ENCODE measurements around the gene DERA. TPM values are rescaled to one million over a fixed set of nuclear protein-coding genes. Genes with fewer than 3 reads are reported as not detected.

The DERA gene
- total RNA-seq, 4 donors from 2014 or later, result 33.0 to 49.1 (median 43.4) TPM

GRCh38 chr12:15875863-15876262 lies 35.3 kb upstream of the DERA start:
- TF ChIP-seq CTCF (IDR thresholded peaks at IDR 0.05; ENCODE audit: low read depth), result no peak

DNA sequence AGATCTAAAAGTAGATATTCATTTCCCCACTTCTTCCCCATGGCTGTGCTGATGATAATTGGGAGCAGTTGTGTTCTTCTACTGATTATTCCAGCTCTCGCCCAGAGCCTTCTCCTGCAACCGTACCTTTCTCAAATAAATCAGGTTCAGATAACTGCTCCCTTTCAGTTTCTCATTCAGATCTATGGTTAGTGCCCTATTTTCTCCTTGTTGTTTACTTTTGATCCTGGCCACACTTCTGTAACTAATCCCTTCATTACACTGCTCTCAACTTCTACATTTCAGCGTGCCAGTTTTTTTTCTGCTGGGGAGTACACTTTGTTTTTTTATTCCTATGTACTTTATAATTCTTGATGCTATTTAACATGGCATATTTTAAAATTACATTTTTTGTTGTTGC lies 31.7 kb upstream of the DERA start:
- no peak for TF ChIP-seq CTCF (IDR thresholded peaks at IDR 0.05; ENCODE audit: low read depth)

DNA sequence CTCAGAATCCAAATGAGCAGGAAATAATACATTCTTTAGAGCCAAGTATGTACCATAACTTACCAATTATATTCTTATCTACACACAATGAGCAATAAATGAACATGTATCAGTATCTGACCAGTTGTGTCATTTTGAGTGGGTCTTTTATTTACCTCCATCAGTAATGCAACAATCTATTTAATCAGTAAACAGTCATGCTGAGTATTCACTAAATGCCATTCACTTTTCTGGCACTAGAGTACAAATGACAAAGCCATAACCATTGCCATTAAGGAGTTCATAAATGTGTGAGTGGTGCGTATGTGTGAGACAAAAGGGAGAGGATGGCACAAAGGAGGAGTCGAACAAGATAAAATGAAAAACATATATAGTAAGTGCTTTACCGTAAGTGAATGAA lies 30.4 kb upstream of the DERA start:
- TF ChIP-seq CTCF (IDR thresholded peaks at IDR 0.05; ENCODE audit: low read depth), result no peak

- no peak for TF ChIP-seq CTCF (IDR thresholded peaks at IDR 0.05; ENCODE audit: low read depth)
These were observed 28.8 kb upstream of the DERA start, which contains the start of gene STRAP for GRCh38 chr12:15882118-15882971. Gene STRAP (plus strand): TSS chr12:15882387. CDS start chr12:15882708, 321 bp downstream.

GRCh38 chr12:15883536-15883935 lies 27.6 kb upstream of the DERA start:
- no peak for TF ChIP-seq CTCF (IDR thresholded peaks at IDR 0.05; ENCODE audit: low read depth)

GRCh38 chr12:15886372-15887042 lies 24.6 kb upstream of the DERA start:
- TF ChIP-seq CTCF (IDR thresholded peaks at IDR 0.05; ENCODE audit: low read depth), result no peak

DNA sequence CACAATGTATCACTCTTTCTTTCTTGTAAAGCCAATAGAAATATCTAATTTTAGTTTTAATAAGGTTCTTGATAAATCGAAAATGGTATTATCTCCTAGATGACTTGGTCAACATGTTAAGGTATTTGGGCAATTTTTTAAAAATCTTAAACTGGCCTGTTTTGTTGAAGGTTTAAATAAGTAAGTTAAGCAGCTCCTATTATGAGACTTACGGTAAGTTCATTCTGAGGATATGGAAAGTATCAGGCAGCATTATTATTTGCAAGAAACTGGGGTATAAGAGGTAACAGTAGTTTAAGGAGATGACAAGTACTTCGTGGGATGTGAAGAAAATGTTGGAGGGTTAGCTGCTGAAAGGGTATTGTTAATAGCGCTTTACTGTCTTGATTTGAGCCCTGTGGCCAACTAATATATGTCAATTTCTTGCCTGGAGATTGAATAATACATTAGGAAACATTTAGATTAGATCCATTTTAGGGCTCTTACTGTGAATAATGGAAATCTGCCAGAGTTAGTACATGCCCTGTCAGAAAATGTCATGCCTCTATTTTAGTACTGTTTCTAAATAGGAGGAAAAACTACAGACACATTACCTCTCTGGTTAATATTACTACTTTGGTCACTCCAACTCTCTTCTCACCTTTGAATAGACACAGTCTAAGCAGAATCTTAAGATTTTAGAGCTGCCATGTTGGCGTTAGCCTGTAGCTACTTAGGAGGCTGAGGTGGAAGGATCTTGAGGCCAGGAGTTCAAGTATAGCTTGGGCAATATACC lies 23.9 kb upstream of the DERA start:
- TF ChIP-seq CTCF (IDR thresholded peaks at IDR 0.05; ENCODE audit: low read depth), result no peak
